HUES48 (cell line): ENCODE results near the gene SRCIN1.

Experiments
- H3K27ac ChIP-seq: one replicate; pipeline ENCODE4 v1.7.0; 2013; ENCODE audit warnings: low read depth, low read length, inconsistent platforms
- H3K27me3 ChIP-seq: 2 replicates; pipeline ENCODE4 v1.6.1; 2013; ENCODE audit warnings: mild to moderate bottlenecking, low read length; ENCODE audit not compliant: control insufficient read depth, insufficient read depth
- H3K36me3 ChIP-seq: 2 replicates; pipeline ENCODE4 v1.6.1; 2013; ENCODE audit warnings: low read length; ENCODE audit not compliant: control insufficient read depth, insufficient read depth
- H3K4me1 ChIP-seq: 2 replicates; pipeline ENCODE4 v1.6.1; 2013; ENCODE audit warnings: mild to moderate bottlenecking, low read length; ENCODE audit not compliant: control insufficient read depth, insufficient read depth
- H3K4me3 ChIP-seq: 2 replicates; pipeline ENCODE4 v1.5.1; 2013; ENCODE audit warnings: mild to moderate bottlenecking, low read depth, low read length
- H3K9ac ChIP-seq: 2 replicates; pipeline ENCODE4 v1.6.1; 2013; ENCODE audit warnings: mild to moderate bottlenecking, low read depth, low read length, moderate library complexity
- H3K9me3 ChIP-seq: 2 replicates; pipeline ENCODE4 v1.6.1; 2013; ENCODE audit warnings: low read length; ENCODE audit not compliant: control insufficient read depth, insufficient read depth

SRCIN1 gene

GRCh38 chr17:38613981-38614779 lies 8.4 kb upstream of the SRCIN1 start:
- H3K9me3 ChIP-seq: peaks cover 6% of the 10 kb centered on the region; the same call in 1 of the 2 replicates
- H3K4me1 ChIP-seq: peaks cover 18% of the 10 kb centered on the region
- no peak overlapping the region for H3K9ac ChIP-seq
- H3K27ac ChIP-seq: no peak overlapping the region
- no peaks in the 10 kb centered on the region for H3K27me3 ChIP-seq
- H3K4me3 ChIP-seq: no peak overlapping the region
- H3K36me3 ChIP-seq: no peaks in the 10 kb centered on the region

DNA sequence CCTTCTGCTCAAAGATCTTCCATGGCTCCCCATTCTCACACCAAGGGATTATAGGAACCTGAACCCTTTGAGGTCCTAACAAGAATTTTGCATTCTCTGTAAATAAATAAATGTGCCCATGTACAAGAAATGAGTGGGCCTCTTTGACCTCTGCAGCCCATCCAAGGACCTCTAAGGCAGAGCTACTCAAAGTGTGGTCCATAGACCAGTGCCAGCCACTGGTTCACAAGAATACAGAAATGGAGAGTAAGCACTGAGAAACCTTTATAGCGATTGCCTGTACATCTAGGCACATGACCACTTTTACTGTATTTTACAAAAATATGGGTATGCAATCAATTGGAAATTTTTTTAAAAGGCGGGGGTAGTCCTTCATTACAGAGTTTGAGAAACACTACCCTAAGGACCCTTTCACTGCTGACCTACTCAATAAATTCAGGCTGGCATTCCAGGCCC lies 7.8 kb upstream of the SRCIN1 start:
- H3K4me3 ChIP-seq: no peak overlapping the region
- no peaks in the 10 kb centered on the region for H3K27me3 ChIP-seq
- peaks cover 6% of the 10 kb centered on the region; the same call in 1 of the 2 replicates for H3K9me3 ChIP-seq
- H3K27ac ChIP-seq: no peak overlapping the region
- H3K36me3 ChIP-seq: no peaks in the 10 kb centered on the region
- no peak overlapping the region for H3K9ac ChIP-seq
- H3K4me1 ChIP-seq: peaks cover 24% of the 10 kb centered on the region

DNA sequence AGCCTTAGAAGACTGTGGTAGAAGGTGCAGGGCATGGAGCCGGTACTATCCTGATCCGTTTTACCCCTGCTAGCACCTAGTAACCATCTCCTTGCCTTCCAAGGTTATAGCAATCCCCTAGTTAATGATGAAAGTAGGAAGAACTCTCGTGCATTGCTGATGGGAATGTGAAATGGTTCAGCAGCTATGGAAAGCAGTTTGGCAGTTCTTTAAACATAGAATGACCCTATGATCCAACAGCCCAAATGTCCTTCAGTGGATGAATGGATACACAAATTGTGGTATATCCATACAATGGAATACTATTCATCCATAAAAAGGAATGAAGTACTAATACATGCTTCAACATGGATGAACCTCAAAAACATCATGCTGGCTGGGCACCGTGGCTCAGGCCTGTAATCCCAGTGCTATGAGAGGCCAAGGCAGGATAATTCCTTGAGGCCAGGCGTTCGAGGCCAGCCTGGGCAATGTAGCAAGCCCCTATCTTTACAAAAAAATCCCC lies 6.2 kb upstream of the SRCIN1 start:
- H3K9ac ChIP-seq: no peak overlapping the region
- H3K27me3 ChIP-seq: peaks cover 14% of the 10 kb centered on the region
- H3K27ac ChIP-seq: no peak overlapping the region
- peaks cover 40% of the 10 kb centered on the region for H3K4me1 ChIP-seq
- no peak overlapping the region for H3K4me3 ChIP-seq
- H3K36me3 ChIP-seq: no peaks in the 10 kb centered on the region
- H3K9me3 ChIP-seq: peaks cover 6% of the 10 kb centered on the region; the same call in 1 of the 2 replicates

DNA sequence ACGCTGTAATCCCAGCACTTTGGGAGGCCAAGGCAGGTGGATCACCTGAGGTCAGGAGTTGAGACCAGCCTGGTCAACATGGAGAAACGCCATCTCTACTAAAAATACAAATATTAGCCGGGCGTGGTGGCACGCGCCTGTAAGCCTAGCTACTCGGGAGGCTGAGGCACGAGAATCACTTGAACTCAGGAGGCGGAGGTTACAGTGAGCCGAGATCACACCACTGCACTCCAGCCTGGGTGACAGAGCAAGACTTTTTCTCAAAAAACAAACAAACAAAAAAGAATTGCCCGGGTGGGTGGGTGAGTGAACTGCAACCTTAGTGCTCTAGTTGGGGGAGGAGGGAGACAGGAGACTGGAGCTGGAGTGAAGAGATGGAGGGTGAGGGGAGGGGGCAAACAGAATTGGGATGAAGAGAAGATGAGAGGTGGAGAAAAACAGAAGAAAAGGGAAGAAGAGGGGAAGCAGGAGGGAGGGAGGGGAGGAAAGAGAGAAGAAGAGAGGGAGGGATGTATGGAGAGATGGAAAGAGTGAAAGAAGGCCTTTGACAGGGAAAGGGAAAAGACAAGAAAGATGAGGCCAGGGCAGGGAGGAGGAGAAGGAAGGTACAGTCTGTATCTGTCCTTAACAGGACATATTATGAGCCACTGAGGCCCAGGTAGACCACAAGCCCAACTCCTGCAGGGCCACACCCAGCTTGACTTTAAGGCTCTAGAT lies 5.5 kb upstream of the SRCIN1 start:
- peaks cover 6% of the 10 kb centered on the region; the same call in 1 of the 2 replicates for H3K9me3 ChIP-seq
- no peak overlapping the region for H3K27ac ChIP-seq
- H3K27me3 ChIP-seq: peaks cover 17% of the 10 kb centered on the region
- H3K9ac ChIP-seq: no peak overlapping the region
- peaks cover 43% of the 10 kb centered on the region for H3K4me1 ChIP-seq
- H3K4me3 ChIP-seq: no peak overlapping the region
- H3K36me3 ChIP-seq: no peaks in the 10 kb centered on the region

DNA sequence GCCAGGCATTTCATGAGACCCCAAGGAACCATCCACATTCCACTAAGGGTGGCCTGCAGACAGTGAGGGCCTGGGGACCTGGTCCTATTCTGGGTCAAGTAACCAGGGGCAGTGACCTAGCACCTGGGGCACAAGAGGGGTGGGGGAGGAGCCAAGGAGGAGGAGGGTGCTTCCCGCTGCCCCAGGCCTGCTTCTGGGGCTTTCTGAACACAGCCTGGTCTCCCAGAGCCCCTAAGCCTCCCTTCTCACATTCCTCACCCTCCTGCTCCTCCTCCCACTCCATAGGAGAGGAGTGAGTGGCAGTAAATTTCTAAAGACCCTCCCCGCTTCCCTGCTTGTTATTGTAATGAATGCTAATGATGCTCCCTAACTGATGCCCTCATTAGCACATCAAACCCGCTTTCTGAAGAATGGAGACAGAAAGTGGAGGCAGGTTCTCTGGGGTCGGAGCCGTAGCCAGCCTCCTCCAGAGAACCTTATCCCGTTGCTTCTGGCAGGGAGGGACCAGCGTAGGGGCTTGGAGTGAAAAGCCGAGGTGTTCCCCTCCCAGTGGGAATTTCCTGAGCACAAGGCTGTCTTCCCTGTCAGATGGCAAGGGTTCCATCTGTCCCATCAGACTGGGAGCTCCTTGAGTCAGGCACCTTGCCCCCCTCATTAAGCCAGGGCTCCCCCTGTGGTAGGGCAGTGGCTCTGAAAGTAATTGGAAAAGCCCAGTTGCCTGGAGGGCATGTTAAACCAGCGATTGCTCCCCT lies 3.7 kb upstream of the SRCIN1 start:
- Histone ChIP-seq H3K9me3 (peaks cover 6% of the 10 kb centered on the region; the same call in 1 of the 2 replicates), H3K27ac (peak overlapping the region; percentile 90), H3K27me3 (peaks cover 23% of the 10 kb centered on the region), H3K4me1 (peaks cover 43% of the 10 kb centered on the region), H3K9ac (peak overlapping the region; percentile 28; the same call in 1 of the 2 replicates), H3K36me3 (no peaks in the 10 kb centered on the region), H3K4me3 (peak overlapping the region; percentile 43)

- H3K4me1 ChIP-seq: peaks cover 36% of the 10 kb centered on the region
- H3K36me3 ChIP-seq: no peaks in the 10 kb centered on the region
- peaks cover 31% of the 10 kb centered on the region for H3K27me3 ChIP-seq
- H3K4me3 ChIP-seq: peak overlapping the region; percentile 12; the same call in 1 of the 2 replicates
- H3K27ac ChIP-seq: peak overlapping the region; percentile 90
- H3K9ac ChIP-seq: no peak overlapping the region
- H3K9me3 ChIP-seq: peaks cover 6% of the 10 kb centered on the region; the same call in 1 of the 2 replicates
These were observed 2.9 kb upstream of the SRCIN1 start for GRCh38 chr17:38608648-38609047.

- H3K9ac ChIP-seq: no peak overlapping the region
- H3K4me3 ChIP-seq: peak overlapping the region; percentile 69
- peaks cover 45% of the 10 kb centered on the region for H3K4me1 ChIP-seq
- no peaks in the 10 kb centered on the region for H3K36me3 ChIP-seq
- peaks cover 2% of the 10 kb centered on the region; the same call in 1 of the 2 replicates for H3K9me3 ChIP-seq
- H3K27ac ChIP-seq: peak overlapping the region; percentile 86
- H3K27me3 ChIP-seq: peaks cover 47% of the 10 kb centered on the region
These were observed 1.2 kb upstream of the SRCIN1 start for GRCh38 chr17:38606646-38607611.

DNA sequence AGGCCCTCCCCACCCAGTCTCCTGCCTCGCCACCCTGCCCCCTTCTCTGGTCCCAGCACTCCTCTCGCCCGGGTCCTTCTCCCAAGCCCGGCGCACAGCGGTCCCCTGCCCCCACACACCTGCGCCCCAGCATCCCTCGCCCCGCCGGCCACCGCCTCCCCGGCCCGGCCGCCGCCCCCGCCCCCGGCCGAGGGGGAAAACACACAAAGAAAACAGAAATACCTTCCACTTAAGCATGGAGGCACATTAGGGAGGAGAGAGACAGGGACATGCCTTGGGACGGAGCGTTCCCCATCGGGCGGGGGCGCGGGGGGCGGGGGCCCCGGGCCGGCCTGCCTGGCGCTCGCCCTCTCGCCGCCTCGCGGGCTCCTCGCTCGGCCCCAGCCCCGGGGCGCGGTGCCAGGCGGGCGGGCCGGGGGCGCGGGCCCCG lies 326 bp downstream of the SRCIN1 start:
- Histone ChIP-seq H3K27ac (peak overlapping the region; percentile 86), H3K36me3 (no peaks in the 10 kb centered on the region), H3K4me3 (peak overlapping the region; percentile 69; the same call in 1 of the 2 replicates), H3K9me3 (no peaks in the 10 kb centered on the region), H3K9ac (no peak overlapping the region; the same call in 1 of the 2 replicates), H3K4me1 (peaks cover 58% of the 10 kb centered on the region), H3K27me3 (peaks cover 60% of the 10 kb centered on the region)

DNA sequence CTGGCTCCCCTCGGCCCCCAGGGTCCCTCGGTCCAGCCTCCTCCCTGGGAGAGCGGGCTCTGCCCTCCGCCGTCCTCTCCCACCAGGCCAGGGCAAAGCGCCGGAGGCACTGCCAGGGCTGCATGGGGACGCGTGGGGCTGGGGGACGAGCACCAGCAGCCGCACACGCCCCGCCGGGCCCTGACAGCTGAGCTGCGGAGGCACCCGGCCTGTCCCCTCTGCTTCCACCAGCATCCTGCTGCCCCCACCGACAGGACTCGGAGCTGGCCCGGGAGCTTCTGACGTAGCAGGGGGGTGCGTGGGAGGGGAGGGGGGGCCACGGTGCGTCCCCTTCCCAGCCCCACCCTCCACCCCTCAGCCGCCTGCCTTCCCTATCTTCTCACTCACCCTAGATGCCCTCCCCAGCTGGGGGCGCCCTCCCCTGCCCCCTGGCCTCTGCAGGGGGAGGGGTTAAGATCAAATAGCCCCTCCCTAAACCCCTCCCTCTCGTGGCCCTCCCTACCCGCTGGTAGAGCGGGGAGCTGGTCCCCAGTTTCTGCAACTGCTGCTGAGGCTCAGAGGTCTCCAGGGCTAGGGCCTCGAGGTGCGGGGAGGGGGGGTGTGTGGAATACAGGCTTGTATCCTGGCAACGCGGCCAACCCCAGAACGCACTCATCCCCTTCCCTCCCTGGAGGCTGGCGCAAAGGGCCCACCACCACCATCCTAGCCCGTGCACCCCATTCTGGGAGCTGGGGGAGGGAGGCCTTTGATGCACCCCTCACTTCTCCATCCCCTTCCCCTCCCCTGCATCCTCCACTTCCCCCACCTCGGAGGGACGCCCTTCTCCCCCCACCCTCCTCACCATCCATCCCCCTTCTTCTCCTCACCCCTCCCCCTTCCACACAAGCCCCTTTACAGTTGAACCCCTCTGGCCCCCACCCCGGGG lies 1.0 kb downstream of the SRCIN1 start:
- no peaks in the 10 kb centered on the region for H3K36me3 ChIP-seq
- peaks cover 61% of the 10 kb centered on the region for H3K4me1 ChIP-seq
- H3K4me3 ChIP-seq: peak overlapping the region; percentile 69; the same call in 1 of the 2 replicates
- H3K27me3 ChIP-seq: peaks cover 65% of the 10 kb centered on the region
- H3K9ac ChIP-seq: no peak overlapping the region
- peak overlapping the region; percentile 86 for H3K27ac ChIP-seq
- H3K9me3 ChIP-seq: no peaks in the 10 kb centered on the region
